C1 segment of cervical spinal cord (tissue), 14 donors: ENCODE measurements around the gene FRMD5.

Experiments
- DNase-seq, 14 donors: peaks; one replicate each; lab custom pipeline; 2025; lab: John Stamatoyannopoulos, UW

The FRMD5 gene

DNA sequence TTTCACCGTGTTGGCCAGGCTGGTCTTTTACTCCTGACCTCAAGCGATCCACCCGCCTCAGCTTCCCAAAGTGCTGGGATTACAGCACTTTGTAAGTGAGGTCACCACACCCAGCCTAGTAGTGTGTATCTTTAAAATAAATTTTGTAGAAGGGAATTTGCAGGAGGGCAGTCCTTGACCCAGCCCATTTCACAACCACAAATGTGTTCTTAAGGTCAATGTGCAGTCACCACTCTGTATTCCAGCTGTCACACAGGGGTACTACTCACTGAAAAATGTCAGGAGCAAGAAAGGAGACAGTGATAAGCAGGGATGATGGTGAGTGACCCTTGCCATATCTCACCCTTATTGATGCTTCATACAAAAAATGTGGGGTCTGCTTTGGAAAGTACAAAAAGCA is 98.5 kb downstream of the FRMD5 start:
- no peak for DNase-seq

DNA sequence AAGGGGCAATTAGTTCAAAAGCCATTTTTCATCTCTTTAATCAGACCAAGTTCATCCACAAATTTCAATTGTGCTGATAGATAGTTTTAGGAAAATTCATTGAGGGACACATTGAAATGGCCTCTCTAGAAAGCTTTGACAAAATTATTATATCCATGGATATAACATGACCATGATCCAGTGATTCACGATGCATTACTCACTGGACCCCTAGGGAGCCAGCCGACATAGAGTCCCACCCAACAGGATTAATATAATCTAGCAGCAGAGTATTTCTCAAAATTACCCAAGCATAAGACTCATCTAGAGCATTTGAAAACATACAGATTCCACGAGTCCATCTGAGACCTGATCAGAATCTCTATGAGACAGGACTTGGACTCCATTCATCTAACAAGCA is 100.3 kb downstream of the FRMD5 start:
- no peak for DNase-seq

DNA sequence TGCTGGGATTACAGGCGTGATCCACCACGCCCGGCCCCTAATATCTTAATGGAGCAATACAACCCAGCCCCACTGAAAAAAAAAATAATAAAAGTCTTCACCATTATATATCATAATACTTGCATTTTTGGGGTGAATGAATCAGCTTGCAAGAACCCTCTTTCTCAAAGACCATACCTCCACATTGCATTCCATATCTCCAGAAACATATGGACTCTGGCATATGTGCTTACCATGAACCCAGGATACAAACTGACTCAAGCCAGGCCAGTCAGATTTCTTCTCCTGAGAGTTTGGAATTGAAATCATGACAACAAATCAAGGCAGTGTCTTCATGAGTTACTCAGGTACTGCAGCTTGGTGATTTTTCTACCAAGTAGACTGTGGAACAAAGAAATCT is 101.2 kb downstream of the FRMD5 start:
- DNase-seq, result no peak

DNA sequence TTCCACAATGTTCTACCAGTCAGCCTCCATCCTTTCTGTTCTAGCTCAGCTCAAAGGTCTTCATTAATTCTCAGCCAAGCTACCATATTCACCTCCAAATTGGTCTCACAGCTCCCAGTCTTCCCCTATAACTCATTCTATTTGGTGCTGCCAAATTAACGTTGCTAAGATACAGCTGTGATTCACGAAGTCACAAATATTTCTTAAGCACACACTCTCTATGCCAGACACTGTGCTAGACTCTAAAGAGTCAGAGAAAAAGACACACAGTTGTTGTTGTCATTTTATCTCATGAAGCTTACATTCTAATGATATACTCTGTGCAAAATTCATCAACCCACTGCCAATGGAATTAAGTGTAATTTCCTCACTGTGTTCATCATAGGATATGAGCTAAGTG is 102.8 kb downstream of the FRMD5 start:
- DNase-seq, result no peak

DNA sequence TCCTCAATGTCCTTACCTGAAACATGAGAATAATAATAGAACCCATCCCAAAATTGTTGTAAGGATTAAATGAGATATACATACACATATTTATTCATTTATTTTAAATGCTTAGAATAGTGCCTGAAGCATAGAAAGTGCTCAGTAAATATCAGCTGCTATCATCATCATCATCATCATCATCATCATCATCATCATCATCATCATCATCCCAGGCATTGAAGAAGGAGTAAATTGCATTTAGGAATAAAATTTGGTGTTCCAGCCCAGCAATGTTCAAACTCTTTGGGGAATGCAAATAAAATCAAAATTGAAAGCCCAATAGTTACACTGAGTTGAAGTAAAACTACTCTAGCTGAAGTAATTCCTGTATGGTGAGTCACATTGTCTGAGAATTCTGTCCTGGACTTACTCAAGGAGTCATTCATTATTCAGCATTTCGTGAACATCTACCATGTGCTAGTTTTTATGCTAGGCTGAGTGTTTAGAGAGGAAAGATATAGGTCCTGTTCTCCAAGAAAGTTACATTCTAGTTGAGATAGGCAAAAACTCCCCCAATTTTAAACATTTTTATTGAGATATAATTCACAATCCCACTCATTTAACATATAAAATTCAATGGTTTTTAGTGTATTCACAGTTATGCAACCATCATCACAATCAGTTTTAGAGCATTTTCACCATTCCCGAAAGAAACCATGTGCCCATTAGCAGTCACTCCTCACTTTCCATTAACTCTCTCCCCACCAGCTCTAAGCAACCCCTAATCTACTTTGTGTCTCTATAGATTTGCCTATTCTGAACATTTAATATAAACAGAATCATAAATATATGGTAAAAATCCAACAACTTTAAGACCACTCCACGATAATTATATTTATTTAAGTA is 107.2 kb downstream of the FRMD5 start:
- DNase-seq, result no peak

DNA sequence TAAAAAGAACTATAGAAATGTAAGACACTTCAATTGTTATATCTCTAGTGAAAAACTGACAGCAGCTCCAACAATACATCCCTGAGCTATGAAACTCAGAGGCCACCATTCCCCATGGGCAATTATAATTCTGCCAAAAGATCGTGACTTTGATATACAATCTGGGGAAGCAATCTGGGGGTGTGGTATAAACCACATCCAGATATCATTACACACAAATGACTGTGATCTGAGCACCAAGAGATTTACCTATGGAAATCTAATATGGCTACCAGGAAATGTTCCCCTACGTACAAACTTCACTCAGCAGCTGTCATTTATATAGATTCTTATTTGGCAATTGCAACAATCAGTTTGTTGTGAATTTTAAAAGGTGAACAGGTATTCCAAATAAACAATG is 110.3 kb downstream of the FRMD5 start:
- DNase-seq, result no peak

DNA sequence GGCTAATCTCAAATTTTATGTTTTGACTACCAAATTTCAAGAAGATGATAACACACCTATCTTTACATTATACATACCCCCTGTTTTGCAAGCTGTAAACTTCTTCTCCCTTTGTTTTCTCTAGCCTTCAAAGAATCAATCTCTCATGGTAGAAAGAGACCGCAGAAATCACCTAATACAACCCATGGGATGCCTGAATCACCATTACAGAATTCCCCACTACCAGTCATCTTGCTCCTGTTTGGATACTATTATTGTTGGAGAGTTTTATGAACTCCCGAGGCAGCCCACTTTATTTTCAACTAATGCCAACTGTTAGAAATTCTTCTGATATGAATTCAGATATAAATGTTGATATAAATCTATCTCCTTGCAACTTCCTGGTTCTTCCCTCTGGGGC is 110.9 kb downstream of the FRMD5 start:
- DNase-seq, result no peak

DNA sequence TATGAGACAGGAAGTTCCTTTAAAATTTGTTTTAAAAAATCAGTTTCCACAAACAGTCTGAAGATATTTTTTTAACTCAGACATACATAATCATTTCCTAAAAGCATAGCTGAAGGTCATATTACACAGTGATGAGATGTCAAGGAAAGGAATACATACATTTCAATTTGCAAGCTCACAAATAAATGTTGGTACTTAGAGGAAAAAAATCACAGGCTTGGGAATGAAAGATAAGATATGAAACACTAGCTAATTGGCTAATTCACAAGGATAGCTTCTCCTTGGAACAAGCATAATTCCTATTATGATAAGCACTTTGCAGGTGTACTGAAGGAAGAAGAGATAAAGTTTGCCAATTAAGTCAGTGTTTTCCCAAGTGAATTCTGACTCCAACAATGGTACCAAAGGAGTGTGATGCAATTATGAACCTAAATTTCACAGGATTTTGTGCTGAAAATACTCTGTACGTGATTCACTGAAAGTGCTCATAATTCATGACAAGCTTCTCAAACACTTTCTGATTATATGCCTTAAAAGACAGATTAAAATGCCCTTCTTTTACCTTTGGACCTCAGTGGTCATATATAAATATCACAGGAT is 112.4 kb downstream of the FRMD5 start:
- DNase-seq, result no peak

DNA sequence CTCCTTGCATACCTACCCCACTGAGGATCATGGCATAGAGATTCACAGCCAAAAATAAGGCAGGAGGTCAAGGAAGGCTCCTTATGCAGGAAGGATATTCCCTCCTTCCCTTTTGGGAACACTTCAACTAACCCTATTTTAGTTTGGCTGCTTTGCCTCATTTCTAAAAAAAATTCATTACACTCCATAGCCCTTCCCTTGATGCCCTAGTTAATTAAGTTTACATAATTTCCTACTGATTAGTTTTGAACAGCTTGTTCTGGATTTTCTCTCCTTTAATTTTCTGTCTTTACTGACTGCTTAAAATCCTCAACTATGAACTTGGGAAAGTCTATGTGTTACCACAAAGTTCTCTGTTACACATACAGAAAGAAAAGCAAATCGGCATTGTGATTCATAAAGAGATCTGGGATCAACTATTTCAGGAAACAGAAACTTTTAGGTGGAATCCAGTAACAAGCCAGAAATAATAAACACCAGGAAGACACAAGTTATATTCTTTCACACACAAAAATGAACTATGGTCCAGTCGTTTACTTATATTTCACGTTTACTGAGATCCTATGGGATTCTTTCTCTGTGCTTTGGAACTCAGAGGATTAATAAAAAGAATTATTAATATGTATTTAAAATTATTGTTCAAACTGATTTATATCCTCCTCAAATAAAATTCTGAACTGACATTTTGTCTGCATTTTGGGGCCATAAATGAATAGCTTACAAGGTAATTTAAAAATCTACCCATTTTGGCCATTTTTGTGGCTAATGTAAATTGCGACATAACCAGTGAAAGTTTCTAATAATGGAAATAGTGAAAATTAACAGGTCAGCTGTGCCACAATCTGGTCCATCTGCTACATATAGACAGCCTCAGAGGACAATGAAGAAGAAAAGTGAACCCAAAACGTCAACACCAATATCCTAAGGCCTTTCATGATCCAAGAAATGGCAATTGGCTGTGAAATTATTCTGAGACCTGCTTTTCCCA is 113.8 kb downstream of the FRMD5 start:
- DNase-seq, result peak in 1 of 14 donors; percentile 4

DNA sequence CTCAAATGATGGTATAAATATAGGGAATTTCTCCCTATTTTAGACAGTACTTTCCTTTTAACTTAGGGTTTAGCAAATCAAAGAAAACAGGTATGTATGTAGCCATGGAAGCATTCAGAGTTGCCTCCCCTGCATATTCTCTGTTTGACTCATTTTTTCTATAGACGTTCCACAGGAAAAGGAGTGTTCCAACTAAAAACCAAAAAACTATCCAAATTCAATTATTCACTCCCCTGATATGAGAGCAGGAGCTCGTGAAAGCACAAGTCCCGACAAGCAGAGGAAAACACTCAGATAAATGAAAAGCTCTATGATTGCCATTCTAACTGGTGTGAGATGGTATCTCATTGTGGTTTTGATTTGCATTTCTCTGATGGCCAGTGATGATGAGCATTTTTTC is 119.5 kb downstream of the FRMD5 start:
- no peak for DNase-seq

DNA sequence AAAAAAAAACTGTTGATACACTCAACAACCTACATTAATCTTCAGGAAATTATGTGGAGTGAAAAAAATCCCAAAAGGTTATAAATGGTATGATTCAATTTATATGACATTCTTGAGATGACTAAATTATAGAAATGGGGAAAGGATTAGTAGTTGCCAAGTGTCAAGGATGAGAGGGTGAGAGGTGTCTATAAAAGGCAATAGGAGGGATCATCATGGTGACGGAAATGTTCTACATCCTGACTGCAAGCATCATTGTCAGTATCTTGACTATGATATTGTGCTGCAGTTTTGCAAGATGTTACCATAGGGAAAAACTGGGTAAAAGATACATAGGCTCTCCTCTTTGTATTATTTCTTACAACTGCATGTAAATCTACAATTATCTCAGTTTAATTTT is 125.6 kb downstream of the FRMD5 start:
- no peak for DNase-seq

DNA sequence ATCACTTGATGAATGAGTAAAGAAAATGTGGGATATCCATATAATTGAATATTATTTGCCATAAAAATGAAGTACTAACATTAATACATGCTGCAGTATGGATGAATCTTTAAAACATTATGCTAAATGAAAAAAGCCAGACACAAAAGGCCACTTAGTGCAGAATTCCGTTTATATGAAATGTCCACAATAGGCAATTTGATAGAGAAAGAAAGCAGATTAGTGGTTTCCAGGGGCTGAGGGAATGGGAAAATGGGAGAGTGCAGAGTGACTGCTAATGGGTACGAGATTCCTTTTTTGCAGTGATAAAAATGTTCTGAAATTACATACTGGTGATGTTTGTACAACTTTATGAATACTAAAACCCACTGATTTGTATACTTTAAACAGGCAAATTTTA is 126.7 kb downstream of the FRMD5 start:
- DNase-seq, result no peak

DNA sequence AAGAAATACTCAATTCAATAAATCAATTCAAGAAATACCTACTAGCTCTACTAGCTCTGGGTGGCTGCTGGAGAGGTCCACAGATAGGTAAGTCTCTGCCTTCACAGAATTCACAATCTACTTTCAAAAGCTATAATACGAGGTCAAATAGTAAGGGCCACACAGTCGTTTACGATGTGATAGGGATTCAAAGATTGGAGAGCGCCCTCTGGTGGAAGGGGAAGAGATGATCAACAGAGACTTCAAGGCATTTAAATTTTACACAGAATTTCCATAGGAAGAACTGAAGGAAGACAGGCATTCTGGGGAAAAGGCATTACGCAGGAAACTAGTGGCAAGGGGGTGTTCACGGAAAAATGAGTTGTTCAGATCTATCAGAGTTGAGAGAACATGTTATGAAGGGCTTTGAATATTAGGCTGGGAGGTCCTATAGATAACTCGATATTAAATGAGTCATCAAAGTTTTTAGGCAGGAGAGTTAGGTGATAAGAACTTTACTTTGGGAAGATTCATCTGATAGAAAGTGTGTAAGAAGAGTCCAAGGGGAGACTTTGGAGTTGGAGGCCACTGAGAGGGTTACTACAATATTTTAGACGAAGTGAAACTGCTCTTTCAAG is 128.8 kb downstream of the FRMD5 start:
- DNase-seq, result peak in 7 of 14 donors; percentile 1 to 64 (median 12)

DNA sequence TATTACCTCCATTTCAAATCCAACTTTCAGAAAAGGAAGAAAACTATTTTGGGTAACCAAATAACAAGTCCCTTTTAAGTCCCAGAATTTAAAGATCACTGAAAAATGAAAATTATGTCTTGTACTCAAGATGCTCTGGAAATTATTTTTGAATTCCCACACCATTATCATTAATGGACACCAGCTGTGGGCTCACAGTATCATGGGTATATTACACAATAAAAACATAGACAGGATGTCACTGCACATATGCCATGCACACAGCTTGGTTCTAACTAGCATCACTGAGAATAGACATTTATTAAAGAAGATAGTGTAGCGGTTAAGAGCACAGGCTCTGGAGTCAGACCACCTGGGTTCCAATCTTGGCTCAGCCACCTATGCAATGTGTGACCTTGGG is 130.4 kb downstream of the FRMD5 start:
- no peak for DNase-seq

DNA sequence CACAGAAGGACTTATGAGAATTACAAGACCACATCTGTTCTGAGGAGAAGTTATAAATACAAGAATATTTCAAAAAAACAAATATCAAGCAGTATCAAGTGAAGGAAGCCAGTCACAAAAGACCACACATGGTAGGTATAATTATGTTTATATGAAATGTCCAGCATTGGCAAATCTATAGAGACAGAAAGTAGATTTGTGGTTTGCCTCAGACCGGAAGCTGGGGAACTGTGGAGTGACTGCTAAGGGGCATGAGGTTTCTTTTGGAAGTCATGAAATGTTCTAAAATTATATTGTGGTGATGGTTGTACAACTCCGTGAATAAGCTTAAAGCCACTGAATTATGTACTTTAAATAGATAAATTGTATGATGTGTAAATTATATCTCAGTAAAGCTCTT is 136.9 kb downstream of the FRMD5 start:
- no peak for DNase-seq

DNA sequence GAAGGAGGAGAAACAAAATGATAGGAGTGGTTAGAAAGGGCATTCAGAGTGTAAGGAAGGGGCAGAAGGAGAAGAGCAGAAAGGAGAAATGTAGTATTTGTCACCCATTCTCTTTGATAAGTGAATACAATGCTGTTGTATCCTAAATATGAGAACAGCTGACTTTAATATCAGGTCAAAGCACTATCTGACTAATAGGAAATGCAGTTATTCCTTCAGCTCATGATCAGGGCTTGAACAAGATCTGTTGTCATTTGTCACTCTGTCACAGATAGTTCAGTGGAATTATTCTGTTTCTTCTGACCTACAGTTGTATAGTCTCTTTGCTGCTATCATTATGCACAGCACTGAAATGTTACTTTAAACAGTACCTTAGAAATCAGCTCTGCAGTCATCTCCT is 149.4 kb downstream of the FRMD5 start:
- DNase-seq, result no peak

DNA sequence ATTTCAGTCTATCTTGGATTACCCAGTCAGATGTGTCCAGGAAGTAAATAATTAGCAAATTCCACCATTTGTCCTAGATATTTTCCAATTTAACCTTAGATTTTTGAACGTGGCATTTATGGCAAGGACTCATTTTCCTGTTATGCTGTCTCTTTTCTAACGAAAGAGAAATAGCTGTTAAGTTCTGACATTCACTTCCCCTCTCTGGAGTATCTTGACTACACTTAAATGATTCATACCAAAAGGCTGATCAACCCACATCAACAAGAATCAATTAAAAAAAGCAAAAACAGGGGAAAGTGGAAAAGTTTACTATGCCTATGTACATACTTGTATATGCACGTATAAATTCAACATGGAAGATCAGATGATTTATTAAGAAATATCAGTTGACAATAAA is 149.9 kb downstream of the FRMD5 start:
- DNase-seq, result no peak

DNA sequence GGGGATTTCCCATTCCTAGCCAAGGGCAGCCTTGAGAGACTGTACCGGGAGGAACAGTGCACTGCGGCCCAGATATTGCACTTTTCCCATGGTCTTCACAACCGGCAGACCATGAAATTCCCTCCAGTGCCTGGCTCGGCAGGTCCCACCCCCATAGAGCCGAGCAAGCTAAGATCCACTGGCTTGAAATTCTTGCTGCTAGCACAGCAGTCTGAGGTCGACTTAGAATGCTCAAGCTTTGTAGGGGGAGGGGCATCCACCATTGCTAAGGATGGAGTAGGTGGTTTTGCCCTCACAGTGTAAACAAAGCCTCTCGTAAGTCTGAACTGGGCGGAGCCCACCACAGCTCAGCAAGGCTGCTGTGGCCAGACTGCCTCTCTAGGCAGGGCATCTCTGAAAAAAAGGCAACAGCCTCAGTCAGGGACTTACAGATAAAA is 156.3 kb downstream of the FRMD5 start:
- DNase-seq, result no peak

DNA sequence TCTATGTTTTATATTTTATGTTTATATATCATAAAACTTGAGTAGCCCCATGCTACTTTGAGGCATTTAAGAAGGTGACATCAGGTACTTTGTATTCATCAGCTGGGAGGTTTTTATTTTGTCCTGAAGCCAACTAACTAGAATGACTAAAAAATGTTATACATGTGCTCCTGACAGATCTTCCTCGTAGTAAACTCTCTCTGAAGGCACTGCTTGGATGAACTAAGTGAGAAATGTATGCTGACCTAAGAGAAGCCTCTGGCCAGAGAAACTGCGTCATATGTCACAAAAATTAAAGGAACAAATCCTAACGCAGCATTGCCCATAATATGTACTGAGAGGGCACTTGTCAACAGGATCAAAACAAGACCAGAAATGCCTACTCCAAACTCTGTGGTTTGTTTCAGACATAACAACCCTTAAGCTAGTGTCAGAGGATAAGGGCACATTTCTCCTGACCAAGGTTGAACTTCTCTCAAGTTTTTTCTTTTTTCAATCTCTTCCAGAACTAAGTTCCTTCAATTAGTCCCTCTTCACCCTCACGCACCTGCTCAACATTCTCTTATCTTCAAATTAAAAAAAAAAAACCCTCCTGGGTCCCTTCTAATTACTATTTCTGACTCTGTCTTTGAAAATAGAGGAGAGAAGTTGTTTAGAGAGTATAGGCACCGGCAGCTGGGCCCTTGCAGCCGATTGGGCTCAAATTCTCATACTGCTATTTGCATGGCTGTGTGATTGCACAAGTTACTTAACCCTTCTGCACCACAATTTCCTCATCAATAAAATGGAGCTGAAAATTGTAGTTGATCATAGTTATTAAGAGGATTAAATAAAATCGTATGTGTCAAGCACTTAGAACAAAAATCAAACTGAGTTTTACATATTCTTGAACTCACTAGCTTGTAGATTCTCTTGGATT is 159.0 kb downstream of the FRMD5 start:
- no peak for DNase-seq

DNA sequence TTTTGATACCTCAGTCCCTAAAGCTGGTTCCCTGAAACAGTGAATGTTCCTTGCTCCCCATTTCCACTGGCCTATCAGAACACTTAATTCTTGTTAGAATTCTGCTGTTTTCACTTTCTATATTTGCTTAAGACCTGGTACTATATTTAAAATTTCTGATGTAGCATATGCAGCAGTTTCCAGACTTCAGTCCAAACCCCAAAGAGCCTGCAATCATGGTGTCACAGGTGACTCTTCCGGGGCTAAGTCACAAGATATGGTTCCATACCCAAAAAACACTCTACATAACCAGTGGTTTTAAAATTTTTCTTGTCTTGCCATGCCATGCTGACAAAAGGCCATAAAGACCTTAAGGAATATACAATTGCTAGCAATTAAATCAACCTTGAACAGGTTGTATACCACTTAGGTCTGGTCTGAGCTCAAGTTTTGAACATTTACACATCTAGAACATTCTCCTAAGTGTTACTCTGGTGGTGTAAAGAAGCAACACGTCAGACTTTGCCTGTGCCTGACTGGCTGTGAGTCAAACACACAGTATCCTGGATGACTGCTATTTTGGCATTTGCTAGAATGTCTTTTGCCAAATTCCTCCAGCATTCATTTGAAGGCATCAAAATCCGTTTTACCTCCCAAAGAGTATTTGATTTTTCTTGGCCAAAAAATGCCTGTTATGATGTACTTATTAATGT is 160.0 kb downstream of the FRMD5 start:
- peak in 1 of 14 donors; percentile 37 for DNase-seq
